GM19023 (cell line): Measurements from ENCODE around the gene JAK2.
"Not testable (repeated sequence)": the region's sequence is repeated elsewhere in the genome, so short reads cannot be mapped to it uniquely, and the experiment has no call there.

ENCODE experiments used
- ATAC-seq: cut with Tn5 transposase; IDR thresholded peaks from one replicate; pipeline ENCODE4 v1.9.1; 2021; ENCODE audit warnings: mild to moderate bottlenecking, moderate library complexity; ENCODE audit not compliant: unreplicated experiment

The JAK2 gene

DNA sequence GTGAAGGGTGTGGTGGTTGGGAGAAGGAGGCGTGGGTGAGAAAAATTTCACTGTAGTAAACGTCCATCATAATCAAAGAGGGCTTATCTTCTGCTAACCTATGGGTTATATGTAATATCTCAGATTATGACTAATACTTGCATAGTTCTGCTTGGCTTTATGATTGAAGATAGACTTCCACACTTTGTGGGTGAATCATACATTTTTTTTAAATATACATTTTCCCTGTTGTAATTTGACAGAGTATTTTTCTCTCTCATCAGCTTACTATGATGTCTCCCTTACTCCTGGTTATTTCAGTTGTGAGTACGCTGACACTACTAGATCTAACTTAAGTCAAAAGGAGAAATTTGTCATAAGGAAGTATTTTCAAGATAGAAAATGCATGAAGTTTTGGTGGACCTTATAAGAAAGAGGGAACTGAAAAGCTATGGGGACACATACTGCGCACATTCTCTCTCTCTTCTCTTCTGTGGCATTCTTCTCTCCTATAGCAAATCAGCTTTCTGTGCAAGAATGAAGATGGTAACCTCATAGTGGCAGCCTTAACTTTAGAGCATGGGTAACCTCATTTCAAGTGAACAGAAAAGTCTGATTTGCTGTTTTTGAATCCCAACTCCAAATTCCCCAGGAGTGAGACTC, 4.9 kb upstream of the JAK2 start:
- ATAC-seq = no peak

DNA sequence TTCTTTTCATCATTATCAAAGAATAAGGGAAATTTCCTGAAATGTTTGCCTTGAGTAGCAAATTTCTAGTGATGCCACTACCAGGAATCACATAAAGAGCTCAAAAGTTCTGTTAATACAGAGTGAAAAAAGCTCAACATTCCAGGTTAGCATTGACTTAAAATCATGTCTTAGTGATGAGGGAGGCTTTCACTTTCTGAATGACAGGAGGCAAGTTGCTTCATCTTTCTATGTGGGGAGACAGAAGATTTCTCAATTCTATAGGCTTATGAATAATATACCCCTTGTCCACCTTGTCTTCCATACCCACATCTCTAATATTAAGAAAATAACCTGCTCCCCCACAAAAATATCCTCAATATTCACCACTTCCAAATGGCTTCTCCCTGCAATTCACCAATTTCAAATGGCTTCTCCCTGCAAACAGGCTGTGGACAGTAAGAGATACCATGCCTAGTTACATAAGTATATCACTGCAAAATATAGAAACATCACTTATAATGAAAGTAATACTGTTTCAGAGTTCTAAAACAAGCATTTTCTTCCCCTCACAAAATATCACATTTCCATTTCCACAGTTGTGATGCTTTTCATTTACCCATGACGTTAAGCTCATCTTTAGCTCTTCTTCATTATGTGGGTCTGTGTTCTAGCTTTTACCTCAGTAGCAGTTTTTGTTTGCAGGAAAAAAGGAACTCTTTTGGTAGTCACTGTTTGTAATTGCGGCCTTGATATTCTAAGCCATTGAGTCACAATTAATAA, 2.2 kb upstream of the JAK2 start:
- no peak for ATAC-seq

DNA sequence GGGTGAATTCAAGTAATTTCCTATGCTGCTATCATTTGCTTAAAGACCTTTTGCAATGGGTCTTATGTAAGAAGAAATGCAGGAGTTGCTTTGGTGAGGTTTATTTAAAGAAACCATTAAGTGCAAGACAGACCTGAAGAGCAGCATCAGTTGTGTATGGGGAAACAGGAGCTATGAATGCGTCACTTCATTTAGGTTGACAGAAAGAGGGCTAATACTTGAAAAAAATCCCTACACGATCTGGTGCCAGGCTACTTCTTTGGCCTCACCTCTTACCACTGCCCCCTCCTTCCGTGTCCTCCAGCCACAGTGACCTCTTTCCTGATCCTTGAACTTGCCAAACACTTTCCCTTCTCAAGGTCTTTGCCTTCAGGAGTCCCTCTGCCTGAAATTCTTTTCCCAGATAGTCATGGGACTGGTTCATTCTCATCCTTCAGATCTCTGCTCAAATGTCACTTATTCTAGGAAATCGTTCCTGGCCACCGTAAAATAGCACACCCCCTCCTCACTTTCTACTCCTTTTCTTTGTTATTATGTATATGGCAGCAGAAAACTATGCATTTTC, 1.4 kb upstream of the JAK2 start:
- ATAC-seq = no peak

DNA sequence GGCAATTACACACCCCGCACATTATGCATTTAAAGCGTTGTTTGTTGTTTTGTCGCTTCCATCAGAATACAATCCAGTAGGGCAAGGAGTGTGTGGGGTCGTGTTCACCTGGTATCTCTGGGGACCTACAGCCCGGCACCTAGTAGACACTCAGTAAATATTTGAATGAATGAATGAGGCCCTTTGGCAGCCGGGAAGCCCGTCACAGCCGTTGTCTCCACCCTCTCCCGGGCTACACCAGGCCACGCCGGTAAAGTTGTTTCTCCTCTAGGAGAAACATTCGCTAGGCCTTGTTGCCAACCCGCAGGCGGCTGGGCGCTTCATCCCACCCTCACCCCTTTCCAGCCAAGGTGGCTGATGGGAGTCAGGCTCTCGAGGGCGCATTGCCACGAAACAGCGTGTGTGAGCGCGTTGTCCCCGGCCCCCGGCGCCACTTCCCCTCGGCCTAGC, 876 bp upstream of the JAK2 start:
- ATAC-seq = peak; percentile 5

DNA sequence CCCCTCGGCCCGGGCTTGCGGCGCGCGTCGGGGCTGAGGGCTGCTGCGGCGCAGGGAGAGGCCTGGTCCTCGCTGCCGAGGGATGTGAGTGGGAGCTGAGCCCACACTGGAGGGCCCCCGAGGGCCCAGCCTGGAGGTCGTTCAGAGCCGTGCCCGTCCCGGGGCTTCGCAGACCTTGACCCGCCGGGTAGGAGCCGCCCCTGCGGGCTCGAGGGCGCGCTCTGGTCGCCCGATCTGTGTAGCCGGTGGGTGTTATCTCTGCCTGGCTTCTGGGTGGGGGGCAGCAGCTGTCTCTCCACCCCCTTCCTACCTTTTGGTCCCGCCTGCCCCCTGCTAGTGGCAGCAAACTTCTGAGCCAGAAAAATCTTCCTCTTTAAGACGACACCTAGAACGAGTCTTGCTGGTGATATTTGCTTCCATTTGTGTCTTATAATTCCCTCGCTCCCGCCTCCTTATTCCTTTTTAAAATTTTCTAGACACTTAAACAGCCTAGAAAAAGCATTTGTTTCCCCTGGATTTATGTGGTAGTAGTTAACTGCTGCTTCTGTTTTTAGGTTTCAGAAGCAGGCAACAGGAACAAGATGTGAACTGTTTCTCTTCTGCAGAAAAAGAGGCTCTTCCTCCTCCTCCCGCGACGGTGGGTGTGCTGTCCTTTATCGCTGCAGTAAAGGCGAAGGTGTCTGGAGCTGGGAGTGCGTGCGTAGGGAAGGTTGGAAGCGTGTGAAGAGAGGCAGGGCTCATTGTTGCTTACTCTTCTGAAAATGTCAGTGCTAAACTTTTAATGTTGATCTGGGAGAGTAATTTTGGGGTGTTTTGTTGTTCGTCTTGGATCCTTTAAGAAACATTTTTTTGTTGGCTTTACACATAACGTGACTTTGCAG, 554 bp downstream of the JAK2 start:
- peak; percentile 27 for ATAC-seq

DNA sequence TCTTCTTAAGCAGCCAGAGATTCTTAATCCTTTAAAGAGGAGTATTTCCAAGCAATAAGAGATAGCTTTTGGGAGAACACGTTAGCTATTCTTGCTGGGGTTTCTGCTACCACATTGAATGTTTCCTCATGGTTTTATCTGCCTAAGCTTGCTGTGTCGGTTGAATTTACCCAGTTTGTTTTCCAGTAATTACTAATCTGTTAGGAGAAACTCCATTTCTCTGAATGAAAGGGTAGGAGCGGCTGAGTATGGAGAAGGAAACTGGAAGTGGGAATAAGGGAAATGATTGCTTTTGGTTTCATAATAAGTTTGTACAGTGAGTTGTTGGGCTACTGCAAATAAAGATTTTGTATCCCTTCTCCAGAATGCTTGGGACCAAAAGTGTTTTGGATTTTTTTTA, 1.2 kb downstream of the JAK2 start:
- ATAC-seq = no peak

DNA sequence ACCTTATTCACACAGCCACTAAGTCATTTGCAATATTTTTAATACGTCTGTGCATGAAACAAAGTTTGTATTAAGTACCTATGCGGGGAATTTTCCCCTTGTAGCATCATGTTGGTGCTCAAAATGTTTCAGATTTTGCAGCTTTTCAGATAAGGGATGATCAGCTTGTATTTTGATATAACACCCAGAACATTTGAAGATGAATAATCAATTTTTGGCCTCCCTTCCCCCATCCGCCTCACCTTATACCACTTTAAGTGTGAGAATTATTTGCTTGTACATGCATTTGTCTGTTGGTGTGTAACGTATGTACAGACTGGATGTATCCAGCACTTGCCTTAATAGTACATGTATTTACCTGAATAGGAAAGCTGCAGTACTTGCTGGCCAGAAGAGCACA, 1.7 kb downstream of the JAK2 start:
- ATAC-seq = no peak

DNA sequence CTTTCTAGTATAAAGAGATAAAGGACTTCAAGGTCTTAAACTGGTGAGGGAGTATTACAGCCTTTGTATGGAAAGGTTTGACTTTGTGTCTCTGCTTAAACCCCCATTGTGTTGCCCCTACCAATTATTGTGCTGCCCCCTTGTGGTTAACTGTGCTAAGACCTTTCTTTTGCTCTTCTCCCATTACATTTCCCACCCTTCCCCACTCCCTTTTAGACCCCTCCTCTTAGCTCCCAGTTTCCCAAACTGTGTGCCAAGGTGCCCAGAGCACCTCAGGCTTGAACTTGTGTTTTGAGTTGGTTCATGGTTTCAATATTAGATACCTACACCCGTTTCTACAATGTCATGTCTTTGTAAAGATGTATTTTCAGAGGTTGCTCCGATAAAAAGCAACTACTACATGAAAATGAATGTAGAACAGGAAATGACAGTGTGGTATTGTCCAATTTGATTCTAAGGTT, 2.9 kb downstream of the JAK2 start:
- ATAC-seq = no peak

DNA sequence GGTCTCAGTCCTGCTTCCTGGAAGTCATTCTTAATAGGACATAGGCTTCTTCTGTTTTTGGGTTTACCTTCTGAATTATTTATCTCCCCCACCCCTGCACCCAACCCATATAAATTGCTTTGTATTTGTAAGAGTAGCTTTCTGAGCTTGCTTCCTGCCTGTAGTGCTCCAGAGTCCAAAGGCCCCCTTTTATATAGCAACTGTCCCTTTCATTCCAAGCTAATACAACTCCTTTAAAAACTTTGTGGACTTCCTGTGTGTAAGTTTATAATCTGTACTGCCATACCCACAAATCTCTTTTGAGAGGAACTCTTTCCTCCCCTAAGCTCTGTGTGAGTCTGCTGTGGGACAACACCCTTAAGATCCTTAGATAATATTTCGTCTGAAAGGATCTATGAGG, 7.8 kb downstream of the JAK2 start:
- ATAC-seq = no peak

DNA sequence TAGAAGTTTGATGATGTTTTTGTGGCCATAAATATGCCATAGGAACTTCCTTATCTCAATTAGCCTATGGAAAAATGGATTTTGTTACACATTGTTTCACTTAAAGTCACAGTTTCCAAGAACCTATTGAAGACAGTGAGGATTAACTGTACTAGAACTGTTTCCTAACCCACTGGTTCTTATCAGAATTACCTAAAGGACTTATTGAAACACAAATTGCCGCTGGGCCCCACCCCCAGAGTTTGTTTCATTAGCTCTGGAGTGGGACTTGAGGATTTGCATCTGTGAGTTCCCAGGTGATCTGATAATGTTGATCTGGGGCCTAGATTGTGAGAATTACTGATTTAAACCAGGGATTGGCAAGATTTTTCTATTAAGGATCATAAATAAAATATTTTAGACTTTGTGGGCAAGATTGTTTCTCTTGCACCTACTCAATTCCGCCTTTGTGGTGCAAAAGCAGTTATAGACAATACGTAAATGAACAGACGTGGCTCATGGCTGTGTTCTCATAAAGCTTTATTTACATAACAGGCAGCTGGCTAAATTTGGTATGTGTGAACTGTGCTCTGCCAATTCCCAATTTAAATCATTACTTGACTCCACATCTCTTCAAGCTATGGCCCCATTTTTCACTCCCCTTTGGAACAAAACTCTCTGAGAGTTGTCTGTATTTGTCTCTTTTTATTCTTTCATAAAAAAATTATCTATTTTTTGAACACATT, 9.3 kb downstream of the JAK2 start:
- ATAC-seq = no peak

DNA sequence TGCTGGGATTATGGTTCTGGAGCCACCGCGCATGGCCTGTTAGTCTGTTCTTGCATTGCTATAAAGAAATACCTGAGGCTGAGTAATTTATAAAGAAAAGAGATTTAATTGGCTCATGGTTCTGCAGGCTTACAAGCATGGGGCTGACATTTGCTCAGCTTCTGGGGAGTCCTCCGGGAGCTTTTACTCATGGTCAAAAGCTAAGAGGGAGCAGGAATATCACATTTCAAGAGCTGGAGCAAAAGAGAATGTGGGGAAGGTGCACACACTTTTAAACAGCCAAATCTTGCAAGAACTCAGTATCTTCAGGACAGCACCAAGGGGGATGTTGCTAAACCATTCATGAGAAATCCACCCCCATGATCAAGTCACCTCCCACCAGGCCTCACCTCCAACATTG, 12.1 kb downstream of the JAK2 start:
- ATAC-seq = no peak

DNA sequence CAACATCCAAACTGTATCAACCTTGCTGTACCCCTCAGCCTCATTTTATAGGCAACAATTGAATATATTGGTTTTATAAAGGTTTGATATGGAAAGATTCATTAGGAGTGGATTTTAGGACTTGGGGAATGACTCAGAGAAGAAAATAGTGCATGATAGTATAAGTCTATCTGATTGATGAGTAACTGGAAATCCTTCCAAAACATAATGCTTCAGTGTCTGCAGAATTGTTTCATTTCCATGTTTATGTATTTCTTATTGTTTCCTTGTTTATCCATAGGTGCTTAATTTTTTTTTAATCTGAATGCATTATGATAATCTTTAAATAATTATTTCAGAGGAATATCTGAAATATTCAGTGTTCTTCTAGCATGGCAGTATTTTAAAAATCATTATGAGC, 12.6 kb downstream of the JAK2 start:
- ATAC-seq = no peak

DNA sequence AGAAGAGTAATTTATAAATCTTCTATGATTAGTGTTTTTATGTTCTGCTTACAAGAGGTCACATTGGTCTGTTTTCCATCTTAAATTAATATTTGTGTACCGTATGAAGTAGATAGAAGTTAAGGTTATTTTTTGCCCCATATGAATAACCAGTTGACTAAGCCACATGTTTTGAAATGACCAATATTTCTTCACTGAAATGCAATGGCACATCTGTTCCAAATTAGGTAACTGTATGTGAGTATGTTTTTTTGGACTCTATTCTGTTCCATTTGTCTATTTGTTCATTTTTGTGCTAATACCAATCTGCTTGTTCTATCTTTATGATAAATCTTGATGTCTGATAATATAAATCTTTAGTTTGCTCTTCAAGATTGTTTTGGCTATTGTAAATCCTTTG, 17.7 kb downstream of the JAK2 start:
- ATAC-seq = no peak

DNA sequence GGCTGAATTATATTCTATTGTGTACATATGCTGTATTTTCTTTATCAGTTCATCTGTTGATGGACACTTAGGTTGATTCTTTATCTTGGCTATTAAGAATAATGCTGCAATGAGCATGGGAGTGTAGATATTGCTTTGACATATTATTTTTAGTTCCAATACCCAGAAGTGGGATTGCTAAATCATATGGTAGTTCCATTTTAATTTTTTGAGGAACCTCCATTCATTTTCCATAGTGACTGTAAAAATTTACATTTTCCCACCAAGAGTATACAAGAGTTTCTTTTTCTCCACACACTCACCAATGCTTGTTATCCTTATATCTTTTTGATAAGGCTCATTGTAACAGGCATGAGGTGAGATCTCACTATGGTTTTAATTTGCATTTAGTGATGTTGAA, 19.4 kb downstream of the JAK2 start:
- ATAC-seq = no peak

DNA sequence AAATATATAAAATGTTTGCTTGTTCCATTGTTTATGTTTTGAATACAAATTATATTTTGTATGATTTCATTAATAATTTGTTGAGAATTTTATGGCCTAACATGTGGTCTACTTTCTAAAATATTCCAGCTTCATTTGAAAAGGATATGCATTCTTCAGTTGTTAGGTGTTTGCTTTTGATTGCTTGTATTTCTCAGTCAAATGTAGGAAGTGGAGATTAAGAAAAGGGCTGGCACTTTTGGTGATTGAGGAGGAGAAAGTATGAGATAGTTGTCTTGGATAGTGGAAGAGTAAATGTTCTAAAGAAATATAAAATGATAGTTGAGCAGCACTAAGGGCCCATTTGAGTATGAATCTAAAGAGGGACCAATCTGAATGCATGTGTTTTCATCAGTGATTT, 23.1 kb downstream of the JAK2 start:
- no peak for ATAC-seq

DNA sequence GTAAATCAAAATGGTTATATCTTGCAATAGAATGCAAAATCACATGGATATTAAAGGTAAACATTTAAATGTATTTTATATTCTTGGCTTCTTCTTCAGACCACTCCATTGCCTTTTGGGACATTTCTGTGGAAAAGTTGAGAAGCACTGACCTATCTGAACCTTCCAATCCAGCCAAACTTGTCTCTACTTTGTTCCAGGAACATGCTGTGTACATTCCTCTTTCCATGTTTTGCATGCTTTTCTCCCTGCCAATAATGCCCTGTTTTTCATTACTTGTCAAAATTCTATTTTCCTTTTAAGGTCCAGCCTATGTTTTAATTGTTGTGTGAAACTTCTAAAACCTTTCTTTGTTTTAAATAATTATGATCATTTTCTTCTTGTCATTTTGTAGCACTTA, 28.3 kb downstream of the JAK2 start:
- no peak for ATAC-seq

DNA sequence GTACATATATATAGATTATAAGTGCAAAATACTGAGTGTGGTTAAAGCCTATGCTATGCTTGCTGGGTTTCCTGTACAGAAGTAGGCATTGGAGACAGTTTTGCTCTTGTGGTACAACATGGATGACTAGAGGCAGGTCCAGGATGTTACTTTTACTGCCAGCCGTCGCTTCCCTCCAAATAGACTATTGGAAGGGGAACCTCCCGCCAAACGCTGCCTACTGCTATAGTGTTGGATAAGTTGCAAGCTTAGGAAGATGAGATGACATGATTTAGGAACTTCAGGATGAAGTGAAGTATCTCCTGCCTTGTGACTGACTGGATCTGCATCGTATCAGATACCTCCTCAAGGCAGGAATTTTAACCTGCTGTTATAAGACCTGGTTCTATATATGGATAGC, 30.9 kb downstream of the JAK2 start:
- no peak for ATAC-seq

DNA sequence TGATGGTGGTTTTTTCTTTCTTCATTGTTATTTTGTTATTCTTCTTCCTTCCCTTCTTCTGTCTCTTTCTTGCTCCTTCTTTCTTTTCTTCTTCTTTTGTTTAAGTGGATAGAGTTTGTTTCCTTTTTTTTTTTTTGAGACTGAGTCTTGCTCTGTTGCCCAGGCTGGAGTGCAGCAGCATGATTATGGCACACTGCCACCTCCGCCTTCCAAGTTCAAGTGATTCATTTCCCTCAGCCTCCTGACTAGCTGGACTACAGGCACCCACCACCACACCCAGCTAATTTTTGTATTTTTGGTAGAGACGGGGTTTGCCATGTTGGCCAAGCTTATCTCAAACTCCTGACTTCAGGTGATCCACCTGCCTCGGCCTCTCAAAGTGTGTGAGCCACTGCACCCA, 40.3 kb downstream of the JAK2 start:
- no peak for ATAC-seq

DNA sequence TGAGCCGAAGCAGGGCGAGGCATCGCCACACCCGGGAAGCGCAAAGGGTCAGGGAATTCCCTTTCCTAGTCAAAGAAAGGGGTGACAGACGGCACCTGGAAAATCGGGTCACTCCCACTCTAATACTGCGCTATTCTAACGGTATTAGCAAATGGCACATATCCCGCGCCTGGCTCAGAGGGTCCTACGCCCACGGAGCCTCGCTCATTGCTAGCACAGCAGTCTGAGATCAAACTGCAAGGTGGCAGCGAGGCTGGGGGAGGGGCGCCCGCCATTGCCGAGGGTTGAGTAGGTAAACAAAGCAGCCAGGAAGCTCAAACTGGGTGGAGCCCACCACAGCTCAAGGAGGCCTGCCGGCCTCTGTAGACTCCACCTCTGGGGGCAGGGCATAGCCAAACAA, 46.9 kb downstream of the JAK2 start:
- not testable (repeated sequence) for ATAC-seq

DNA sequence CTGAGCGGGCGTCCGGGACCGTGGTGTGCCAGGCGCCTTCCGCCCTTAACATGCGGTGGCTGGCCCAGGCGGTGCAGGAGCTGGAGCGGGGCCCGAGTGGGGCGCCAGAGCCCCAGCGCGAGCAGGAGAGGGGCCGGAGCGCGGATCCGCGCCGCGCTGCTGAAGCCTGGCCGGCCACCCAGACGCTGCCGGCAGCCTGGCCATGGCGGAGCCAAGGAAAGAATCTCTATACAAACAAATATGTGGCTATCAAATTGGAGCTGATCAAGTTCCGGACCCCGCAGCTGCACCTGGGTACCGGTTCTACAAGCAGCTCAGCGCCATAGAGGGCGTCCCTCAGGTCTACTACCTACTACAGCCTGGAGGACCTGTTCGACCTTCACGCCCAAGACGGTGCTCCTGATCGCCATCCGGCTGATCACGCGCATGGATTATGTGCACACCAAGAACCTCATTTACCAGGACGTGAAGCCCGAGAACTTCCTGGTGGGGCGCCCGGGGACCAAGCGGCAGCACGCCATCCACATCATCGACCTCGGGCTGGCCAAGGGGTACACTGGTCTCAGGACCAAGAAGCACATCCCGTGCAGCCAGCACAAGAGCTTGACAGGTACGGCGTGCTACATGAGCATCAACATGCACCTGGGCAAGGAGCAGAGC, 55.8 kb downstream of the JAK2 start:
- ATAC-seq = no peak
